Dermis microvascular lymphatic vessel endothelial cell (primary cell): Measurements from ENCODE around the gene AP4M1. TPM values are rescaled to one million over a fixed set of nuclear protein-coding genes. Genes with fewer than 3 reads are reported as not detected.
"Not testable (repeated sequence)": the region's sequence is repeated elsewhere in the genome, so short reads cannot be mapped to it uniquely, and the experiment has no call there.

Experiments
- DNase-seq, 2 donors: peaks; one replicate each; pipeline versions ENCODE4 v3.0.0 to v3.0.0-alpha.2; 2010; ENCODE audit warnings: low read depth in 2 of 2
- total RNA-seq: library from RNA; depleted of rRNA; stranded (reverse); fragments of >200 nt; gene quantifications from 2 replicates; pipeline ENCODE4 v1.2.1, GENCODE V29; 2014

Gene AP4M1
- total RNA-seq, 1 donor from 2014 or later: 12.3 TPM

DNA sequence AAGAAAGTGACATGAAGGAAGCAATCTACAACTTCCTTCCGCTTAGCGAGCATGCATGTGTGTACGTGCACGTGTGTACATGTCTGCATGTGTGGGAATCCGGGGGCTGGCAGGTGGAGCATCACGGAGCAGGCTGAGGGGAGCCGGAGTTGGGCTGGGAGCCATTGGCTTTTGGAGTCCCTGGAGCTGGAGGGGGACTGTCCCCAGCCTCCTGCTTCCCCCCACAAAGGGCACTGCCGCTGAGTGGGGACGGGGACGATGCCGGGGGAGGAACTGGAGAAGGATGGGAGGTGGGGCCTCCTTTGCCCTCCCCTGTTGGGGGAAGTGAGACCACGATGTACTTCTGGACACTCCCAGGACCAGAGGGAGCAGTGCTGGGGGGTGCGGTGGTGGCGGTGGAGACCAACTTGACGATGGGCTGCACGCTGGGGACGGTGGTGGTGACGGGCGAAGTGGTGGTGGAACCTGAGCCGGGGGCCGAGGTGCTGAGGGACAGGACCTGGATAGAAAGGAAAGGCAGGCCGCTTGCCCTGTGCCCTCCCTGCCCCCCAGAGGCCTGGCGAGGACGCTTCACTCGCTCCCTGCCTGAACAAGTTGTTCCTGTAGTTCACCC, 5.8 kb downstream of the AP4M1 start:
- DNase-seq: no peak

DNA sequence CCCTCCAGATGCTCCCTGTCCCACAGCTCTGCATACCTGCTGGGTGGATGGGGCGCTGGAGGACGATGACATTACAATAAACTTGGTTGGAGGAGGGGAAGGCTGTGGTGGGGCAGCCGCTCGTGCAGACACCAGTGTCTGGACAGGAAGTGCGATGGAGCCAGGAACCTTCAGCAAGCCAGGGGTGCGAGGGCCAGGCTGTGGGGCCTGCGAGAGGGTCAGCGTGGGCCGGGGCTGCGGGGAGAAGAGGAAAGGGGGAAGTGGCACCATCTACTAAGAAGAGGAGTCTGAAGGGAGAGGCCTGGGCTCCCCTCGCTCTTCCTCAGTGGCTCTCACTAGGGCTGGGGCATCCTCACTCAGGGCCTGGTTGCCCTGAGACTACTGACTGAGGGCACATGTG, 6.4 kb downstream of the AP4M1 start:
- no peak for DNase-seq

DNA sequence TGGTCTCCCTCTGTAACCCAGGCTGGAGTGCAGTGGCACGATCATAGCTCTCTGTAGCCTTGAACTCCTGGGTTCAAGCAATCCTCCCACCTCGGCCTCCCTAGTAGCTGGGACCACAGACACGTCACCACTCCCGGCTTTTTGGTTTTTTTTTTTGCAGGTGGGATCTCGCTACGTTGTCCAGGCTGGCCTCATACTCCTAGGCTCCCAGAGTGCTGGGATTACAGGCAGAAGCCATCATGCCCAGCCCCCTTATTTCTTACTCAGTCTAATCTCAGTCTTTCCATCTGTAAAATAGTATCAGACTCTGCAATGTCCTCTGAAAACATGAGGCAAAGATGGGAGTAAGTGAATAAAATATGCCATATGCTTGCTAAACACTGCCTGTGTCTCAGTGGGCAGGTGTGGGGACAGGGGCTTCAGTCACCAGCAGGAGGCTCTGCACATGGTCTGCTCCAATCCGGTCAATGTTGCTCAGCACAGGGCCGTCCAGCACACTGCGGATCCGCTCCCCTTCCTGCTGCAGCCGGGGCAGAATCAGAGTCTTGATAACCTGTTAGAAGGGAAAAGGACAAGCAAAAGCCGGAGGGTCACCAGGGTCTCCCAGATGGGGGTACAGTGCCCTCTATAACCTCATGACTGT, 8.2 kb downstream of the AP4M1 start:
- DNase-seq: no peak

DNA sequence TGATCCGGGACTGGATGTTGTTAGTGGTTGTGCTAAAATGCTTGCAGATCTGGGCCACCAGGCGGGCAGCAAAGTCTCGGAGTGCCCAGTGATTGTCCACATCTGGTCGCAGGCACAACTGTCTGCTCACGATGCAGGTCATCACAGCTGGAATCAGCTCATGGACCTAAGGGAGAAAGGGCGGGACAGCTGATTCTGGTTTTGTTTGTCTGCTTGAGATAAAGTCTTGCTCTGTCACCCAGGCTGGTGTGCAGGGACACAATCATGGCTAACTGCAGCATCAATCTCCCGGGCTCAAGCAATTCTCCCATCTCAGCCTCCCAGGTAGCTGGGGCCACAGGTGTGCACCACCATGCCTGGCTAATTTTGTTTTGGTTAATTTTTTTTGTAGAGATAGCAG, 9.7 kb downstream of the AP4M1 start:
- DNase-seq: no peak

DNA sequence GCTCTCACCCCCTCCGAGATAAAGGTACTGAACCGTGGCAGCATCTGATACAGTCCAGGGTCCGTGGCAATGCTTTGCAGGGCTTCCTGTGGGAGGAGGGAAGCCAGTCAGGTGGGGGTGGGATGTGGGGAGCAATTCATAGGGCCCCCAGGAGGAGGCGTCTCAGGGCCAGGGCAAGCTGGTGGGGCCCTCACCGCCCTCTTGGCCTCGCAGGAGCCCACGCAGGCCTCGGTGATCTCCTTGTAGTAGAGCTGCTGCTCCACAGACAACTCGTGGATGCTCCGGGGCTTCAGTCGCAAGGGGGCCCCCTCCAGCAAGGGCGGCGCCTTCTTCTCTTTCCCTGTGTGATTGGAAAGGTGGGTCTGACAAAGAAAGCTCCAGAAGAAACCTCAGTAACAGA, 10.5 kb downstream of the AP4M1 start:
- no peak for DNase-seq

DNA sequence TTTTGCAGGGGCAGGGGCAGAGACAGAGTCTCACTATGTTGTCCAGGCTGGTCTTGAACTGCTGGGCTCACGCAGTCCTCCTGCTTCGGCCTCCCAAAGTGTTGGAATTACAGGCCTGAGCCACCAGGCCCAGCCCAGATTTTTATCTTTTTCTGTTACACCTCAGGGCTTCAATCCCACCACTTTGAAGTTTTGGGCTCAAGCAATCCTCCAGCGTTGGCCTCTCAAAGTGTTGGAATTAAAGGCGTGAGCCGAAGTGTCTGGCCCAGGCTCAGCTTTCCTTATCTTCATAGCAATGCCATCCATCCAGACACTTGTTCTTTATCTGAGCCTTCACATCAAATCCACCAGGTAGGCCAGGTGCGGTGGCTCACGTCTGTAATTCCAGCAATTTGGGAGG, 13.6 kb downstream of the AP4M1 start:
- DNase-seq: no peak

DNA sequence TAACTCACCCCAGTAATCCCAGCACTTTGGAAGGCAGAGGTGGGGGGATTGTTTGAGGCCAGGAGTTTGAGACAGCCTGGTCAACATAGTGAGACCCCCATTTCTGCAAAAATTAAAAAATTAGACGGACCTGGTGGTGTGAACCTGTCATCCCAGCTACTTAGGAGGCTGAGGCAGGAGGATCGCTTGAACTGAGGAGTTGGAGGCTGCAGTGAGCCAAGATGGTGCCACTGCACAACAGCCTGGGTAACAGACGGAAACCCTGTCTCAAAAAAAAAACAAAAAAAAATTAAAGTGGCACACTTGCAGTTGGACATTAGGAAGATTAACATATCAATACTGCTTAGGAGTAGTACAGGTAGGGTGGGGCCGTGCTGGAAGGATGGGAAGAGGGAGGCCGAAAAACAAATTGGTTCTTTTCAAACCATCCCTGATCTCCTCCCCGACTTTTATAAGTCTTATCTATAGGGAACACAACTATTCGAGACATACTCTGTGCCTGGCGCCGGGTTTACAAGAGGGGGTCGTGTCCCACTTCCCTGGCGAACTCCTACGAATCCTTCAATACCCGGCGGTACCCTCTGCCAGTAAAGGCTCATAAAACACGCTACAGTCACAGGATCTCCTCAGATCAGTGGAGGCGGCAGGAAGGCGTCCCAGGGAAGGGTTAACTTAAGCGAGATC, 17.1 kb downstream of the AP4M1 start:
- no peak for DNase-seq

DNA sequence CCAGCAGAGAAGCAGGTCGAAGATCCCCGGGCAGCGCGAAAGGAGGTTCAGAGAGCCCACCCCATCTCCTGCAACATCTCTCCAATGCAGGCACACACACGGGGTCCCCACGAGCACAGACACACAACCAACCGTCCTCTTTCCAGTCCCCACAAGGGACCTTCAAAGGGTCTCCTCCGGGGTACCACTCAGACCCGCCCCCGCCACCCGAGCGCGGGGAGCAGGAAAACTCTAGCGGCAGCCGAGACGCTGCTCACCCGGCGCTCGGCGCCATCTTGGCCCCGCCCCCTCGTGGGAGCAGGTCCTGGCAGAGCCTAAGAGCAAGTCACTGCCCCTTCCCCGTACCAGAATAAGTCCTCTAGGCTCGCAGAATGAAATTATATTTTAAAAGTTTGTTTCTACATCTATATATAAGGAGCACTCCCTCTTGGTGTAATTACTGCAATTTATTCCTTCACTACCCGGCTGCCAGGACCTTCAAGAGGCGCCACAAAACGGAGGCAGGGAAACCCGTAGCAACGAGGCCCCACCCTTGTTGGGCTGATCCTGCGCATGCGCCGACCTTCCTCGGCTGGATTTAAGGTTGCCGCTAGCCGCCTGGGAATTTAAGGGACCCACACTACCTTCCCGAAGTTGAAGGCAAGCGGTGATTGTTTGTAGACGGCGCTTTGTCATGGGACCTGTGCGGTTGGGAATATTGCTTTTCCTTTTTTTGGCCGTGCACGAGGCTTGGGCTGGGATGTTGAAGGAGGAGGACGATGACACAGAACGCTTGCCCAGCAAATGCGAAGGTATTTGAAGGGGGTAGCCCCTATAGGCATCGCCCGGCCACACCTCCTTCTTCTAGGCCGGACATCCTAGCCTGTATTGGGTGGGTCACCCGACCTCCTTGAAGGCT, 17.9 kb downstream of the AP4M1 start, which contains the start of the genes CNPY4 and TAF6:
Gene CNPY4 (plus strand): TSS at position 563 of the 898 bp plus-strand sequence. CDS start 111 bp downstream, at position 674.
Gene TAF6 (minus strand): TSS at position 287 of the 898 bp plus-strand sequence. CDS start 5,149 bp downstream, outside the sequence.
- DNase-seq: peak; percentile 90 to 96

DNA sequence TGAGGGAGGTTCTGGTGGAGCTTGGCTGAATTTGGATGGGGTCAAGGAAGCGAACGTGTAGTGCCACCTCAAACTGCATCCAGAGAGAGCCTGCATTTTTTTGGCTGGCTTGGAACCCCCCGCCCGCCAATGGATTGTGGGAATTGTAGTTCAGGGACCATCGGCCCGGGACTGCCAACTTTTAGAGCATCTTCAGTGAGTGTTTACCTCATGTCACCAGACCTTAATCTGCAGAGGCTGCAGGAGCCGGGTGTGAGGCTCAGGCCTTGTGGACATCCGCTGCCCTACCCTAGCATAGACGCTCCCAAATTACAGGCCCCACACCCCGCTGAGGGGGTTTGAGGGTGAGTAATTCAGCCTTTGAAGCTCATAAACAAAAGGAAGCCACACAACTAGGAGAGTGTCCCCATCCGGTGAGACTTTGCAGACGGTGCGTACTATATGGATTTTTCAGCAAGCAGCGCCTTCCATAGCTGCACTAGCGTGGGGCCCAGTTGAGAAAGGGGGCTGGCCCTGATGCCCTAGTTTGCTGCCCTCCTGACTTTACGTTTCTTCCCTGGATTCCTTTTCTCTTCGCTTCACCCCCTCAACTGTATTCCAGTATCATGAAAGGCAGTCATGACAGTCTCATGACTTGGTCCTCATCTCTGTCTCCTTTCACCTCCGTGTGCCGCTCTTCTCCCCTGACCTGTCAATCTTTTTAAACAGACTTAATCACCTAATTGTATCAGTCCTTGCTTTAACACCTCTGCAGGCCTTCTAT, 18.7 kb downstream of the AP4M1 start:
- no peak for DNase-seq

DNA sequence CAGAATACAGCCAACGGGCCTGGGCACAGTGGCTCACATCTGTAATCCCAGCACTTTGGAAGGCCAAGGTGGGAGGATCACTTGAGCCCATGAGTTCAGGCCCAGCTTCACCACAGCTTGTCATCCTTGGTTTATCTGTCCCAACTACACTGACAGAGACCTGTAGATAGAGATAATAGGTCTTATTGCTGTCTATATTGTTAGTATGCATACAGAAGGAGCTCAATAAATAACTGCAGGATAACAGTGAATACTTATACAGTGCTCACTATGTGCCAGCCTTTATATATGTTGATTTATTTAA, 19.2 kb downstream of the AP4M1 start:
- DNase-seq: no peak

DNA sequence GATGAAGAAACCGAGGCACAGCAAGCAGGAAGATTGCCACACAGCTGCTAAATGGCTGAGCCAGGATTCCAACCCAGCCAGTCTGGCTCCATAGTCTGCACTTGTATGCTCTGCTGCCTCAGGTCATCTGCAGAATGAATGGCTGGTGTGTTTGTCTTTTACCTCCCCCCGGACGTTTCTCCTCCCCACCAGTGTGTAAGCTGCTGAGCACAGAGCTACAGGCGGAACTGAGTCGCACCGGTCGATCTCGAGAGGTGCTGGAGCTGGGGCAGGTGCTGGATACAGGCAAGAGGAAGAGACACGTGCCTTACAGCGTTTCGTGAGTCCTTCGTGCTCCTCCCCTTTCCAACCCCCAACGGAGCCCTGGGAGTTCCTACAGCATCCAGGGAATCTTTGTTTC, 20.6 kb downstream of the AP4M1 start:
- DNase-seq: no peak

DNA sequence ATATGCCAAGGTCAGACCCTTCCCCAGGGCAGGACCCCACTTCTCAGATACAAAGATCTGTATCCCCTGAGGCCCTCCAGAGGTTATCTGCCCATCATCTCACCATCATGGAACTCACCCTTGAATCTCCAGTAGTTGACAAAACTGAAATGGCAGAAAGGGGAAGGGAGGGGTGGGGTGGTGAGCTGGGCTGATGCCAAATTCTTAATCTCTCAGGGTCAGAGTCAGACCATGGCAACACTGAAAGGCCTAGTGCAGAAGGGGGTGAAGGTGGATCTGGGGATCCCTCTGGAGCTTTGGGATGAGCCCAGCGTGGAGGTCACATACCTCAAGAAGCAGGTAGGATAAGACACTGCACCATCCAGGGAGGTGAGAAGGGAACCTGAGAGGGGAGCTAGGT, 21.1 kb downstream of the AP4M1 start:
- DNase-seq: no peak

DNA sequence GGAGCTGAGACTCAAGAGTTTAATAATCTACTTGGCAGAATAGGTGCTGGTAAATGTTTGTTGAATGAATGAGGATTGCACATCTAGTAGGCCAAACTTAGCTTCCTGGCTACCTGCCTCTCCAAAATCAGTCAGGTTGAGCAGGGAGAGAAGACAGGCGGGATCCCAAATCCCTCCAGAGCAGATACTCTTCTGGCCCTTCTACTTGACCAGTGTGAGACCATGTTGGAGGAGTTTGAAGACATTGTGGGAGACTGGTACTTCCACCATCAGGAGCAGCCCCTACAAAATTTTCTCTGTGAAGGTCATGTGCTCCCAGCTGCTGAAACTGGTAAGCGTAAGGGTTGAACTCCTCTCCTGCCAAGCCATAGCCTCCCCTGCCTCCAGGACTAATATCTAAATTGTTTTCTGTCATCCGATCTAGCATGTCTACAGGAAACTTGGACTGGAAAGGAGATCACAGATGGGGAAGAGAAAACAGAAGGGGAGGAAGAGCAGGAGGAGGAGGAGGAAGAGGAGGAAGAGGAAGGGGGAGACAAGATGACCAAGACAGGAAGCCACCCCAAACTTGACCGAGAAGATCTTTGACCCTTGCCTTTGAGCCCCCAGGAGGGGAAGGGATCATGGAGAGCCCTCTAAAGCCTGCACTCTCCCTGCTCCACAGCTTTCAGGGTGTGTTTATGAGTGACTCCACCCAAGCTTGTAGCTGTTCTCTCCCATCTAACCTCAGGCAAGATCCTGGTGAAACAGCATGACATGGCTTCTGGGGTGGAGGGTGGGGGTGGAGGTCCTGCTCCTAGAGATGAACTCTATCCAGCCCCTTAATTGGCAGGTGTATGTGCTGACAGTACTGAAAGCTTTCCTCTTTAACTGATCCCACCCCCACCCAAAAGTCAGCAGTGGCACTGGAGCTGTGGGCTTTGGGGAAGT, 23.1 kb downstream of the AP4M1 start:
- DNase-seq: no peak

DNA sequence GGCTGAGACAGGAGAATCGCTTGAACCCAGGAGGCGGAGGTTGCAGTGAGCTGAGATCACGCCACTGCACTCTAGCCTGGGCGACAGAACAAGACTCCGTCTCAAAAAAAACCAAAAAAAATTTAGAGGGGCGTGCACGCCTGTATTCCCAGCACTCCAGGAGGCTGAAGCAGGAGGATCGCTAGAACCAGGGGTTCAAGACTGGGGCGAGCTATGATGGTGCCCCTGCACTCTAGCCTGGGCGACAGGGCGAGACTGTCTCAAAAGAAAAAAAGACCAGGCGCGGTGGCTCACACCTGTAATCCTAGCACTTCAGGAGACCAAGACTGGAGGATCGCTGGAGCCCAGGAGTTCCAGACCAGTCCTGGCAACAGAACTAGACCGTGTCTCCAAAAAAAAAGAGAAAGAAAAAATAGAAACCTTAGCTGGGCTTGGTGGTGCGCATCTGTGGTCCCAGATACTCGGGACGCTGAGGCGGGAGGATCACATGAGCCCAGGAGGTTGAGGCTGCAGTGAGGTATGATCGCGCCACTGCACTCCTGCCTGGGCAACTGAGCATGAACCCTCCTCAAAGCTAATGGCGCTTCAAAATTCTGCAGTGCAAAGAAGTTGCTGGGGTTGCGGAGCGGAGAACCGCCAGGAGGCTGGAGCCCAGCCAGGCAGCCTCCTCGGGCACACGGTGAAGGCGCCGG, 24.9 kb downstream of the AP4M1 start:
- DNase-seq: no peak

DNA sequence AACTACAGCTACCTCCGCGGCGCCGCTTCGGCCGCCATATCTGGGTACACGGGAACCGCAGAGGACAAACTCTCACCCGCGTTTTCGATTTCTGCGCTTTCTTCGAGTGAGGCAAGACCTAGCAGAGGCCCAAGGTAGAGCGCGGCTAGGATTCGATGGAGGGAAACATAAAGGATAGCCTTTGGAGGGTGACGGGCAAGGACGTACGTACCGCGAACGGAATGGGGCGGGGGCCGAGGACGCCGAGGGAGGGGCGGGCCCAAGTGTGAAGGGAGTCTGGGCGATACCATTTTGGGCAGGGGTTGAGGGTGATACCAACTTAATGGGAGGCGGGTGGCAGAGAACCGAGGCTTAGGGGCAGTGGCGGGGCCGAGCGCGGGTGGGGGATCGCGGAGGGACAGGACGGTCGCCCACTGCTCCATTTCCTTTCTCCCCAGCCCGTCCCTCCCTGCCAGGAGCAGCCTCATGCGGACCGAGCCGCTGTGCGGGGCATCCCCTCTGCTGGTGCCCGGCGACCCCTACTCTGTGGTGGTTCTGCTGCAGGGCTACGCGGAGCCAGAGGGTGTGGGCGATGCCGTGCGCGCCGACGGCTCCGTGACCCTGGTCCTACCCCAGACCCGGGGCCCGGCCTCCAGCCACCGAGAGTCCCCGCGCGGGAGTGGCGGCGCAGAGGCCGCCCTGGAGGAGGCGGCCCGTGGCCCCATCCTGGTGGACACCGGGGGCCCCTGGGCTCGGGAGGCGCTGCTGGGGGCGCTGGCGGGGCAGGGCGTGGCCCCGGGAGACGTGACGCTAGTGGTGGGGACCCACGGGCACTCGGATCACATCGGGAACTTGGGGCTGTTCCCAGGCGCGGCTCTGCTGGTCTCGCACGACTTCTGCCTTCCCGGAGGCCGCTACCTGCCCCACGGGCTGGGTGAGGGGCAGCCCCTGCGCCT, 25.8 kb downstream of the AP4M1 start, which contains the start of gene MBLAC1:
Gene MBLAC1 (plus strand): TSS at position 37 of the 935 bp plus-strand sequence. CDS start 429 bp downstream, at position 466.
- DNase-seq: peak; percentile 82 to 94

DNA sequence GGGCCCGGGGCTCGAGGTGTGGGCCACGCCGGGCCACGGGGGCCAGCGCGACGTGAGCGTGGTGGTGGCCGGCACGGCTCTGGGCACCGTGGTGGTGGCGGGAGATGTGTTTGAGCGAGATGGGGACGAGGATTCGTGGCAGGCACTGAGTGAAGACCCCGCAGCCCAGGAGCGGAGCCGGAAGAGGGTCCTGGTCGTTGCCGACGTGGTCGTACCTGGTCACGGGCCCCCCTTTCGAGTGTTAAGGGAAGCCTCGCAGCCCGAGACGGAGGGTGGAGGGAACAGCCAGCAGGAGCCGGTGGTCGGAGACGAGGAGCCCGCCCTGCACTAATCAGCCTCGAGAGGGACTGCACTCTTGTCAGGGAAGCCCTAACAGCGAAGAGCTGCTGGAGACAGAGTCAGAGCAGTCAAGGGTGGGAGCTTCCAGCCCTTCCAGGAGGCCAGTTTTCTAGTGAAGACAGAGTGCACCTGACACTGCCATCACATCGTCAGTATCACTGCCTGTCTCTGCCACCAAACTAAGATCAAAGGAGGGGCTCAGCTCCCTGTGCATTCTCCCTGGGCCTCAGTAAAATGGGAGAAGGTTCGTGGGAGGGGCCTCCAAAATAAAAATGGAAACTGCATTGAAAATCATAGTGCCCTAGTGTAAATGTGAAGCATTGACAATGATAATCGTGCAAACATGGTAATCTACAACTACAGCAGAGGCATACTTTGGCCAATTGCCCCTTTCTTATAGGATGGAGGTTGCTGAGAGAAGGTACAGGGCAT, 26.6 kb downstream of the AP4M1 start:
- DNase-seq: peak in 1 of 2 donors; percentile 16

DNA sequence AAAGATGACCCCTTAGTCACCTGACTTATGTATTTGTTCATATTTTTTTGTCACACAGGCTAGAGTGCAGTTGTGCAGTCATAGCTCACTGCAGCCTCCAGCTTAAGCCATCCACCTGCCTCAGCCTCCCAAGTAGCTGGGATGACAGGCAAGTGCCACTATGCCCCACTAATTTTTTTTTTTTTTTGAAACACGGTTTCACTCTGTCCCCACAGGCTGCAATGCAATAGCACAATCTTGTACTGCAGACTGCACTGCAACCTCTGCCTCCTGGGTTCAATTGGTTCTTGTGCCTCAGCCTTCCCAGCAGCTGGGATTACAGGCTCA, 27.2 kb downstream of the AP4M1 start:
- DNase-seq: no peak

DNA sequence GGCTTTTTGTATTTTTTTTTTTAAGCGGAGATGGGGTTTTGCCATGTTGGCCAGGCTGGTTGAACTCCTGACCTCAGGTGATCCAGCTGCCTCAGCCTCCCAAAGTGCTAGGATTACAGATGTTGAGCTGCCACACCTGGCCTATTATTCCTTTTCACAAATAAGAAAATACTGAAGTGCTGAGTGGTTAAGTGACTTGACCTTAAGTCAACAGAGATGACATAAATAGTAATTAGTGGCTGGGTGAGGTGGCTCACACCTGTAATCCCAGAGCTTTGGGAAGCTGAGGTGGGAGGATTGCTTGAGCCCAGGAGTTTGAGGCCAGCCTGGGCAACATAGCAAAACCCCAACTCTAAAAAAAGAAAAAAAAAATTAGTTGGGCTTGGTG, 28.8 kb downstream of the AP4M1 start:
- not testable (repeated sequence) for DNase-seq
